SHP77 treated with DMSO at 0.1 percent for 48 hours (cell line): ENCODE measurements around the gene CELF2.
"Not testable (repeated sequence)": the region's sequence is repeated elsewhere in the genome, so short reads cannot be mapped to it uniquely, and the experiment has no call there.

Experiments used
- DNase-seq: peaks from one replicate; lab custom pipeline; 2025; lab: John Stamatoyannopoulos, UW

The CELF2 gene

DNA sequence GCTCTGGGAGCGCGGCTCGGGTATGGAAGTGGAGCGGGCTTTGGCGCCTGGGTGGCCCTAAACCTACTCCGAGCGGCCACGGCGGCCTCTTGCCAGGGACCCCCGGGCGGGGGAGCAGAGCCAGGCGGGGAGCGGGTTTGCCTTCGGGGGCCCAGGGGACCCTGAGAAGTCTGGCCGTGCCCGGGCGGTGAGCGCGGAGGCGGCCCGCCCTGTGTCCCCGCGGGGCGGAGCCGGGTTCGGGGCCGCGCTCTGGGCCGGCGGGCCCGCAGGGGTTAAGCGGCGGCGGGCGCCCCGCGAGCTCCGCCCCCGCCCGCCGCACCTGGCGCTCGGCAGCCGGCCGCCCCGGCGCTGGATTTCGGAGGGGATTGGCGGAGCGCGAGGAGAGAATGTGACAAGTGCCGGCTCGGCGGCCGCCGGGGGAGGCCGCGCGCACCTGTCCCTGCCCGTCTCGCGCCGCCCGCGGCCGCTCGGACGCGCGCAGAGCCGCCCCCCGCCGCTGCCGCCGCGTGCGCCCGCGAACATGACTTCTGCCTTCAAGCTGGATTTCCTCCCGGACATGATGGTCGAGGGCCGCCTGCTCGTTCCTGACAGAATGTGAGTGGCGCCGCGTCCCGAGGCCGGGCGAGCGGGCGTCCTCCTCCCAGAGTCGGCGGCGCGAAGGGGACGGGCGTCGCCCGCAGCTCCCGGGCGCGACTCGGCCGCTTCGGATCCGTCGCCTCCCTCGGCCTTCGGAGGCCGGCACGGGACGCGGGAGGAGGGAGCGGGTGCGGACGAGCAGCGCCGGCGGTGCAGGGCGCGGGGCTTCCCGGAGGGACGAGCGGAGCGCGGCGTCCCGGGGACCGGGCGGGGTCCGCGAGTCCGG, at the start of gene CELF2:
CELF2 (plus strand) TSS at position 303 of the 862 bp plus-strand sequence; CDS start at position 521, 218 bp downstream.
- DNase-seq, result no peak

DNA sequence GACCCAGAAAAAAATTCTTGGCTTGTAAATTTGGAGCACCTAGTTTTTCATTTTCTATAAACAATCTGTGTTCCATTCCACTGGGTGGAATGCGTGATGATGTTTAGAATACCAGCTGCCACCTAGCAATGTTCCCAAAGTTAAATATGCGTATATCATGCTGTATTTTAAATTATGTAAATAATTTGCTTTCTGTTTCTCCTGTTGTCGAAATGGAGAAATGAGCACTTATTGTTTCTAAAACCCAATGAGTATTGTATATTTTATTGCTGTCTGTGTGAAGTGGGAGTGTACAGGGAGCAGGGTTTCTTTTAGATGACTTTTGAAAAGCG, 49.4 kb upstream of the CELF2 start:
- DNase-seq, result no peak

DNA sequence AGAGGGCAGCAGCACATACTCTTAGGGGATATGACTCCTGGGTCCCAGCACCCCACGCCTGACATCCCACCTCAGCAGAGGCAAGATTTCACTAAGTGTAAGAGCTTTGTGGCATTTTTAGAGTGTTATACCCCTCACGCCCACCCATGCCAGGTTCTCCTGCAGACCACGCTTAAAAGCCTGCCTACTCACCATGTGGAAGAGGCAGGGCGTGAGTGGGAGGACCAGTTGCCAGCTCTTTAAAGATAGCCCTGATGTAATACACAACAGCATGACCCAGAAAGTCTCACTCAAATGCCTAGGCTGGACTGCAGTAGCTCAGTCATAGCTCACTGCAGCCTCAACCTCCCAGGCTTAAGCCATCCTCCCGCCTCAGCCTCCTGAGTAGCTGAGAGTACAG, 44.4 kb upstream of the CELF2 start:
- no peak for DNase-seq

DNA sequence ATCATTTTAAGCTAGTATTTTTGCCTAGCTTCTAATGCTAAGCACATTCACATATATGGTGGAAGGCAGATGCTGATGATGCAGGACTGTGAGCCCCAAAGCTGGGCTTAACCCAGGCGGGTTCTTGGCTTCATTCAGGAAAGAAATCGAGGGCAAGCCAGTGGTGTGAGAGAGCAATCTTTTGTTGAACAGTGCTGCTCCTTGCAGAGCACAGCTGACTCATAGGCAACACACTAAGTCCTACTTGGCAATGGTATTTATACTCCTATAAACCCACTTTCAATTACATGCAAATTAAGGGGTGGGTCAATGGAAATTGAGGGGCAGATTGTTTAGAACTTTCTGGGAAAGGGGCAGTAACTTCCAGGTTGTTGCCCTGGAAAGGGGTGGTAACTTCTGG, 42.0 kb upstream of the CELF2 start:
- no peak for DNase-seq

DNA sequence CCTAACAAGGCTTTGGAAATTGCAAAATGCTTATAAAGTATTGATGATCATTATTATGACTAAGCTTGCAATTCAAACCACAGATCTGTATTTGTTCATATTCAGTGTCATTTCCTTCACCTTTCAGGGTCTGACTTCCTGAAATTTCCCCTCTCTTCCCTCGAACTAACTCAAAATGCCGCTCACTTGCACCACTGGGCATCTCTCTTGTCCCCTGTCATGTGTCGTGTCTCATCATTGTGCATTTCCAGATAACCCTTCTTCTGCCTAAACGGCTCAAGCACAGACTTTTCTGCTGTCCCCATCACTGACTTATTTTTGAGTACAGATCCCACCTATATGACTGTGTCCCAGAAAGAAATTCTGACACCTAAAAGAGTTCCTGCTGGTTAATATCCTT, 41.0 kb upstream of the CELF2 start:
- no peak for DNase-seq

DNA sequence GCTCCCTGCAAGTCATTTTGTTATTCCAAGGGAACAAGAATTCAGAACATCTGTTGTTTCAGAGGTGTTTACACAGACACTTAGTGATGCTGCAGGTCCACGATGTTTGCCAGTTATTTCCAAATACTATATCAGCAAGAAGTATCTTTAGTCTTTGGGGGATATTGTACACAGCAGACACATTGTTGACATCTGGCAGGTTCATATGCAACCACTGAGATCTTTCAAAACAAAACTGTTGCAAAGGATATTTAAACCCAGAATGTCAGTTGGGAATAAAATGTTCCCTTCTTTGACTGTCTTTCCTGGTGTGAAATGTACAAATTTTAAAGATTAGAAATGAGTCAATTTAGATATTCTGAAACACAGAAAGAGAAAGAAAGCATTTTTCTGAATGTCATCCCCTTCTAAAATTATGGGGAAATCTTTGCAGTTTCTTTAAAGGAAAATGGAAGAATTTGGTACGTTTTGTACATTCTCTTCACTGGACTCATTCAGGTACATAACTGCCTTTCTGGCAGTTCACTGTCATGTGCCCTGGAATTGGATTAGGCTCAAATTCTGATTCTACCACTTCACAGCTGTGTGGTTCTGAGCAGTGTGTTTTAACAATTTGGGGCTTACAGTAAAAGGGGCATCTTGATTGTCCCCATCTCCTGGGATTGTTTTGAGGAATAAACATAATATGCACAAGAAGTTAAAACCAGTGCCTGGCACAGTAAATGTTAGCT, 40.3 kb upstream of the CELF2 start:
- no peak for DNase-seq

DNA sequence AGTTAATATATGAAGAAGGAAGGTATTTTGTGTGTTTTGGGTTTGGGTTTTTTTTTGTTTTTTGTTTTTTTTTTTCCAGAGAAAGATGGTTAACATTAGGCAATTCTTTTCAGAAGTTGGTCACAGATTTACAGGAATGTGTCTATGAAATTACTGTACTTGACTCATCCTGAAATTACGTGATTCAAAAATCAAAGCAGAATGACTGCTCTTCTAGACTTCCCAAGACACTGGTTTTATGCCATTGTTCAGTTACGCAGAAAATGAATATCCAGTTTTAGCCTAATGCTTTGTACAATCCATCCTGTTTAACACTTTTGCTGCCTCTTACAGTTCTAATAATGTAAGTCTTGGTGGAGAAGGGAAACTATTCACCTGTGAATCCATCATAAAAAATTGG, 39.7 kb upstream of the CELF2 start:
- DNase-seq, result no peak

DNA sequence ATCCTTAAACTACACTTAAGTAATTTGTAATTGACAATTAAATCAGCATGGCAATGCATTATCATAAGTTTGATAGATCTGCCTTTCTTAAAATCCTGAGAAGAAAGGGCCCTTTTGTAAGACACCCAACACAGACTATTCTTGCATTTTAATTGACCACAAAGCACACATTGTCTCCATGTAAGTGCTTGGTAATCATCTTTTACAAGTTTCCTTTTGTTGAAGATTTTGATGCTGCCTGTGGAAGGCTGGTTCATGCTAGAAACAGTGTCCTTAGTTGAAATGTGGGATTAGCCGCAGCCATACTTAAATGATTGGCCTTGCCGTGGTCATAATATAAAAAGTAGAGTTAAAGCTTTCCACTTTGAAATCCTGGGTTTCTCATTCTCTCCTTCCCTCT, 32.3 kb upstream of the CELF2 start:
- no peak for DNase-seq

DNA sequence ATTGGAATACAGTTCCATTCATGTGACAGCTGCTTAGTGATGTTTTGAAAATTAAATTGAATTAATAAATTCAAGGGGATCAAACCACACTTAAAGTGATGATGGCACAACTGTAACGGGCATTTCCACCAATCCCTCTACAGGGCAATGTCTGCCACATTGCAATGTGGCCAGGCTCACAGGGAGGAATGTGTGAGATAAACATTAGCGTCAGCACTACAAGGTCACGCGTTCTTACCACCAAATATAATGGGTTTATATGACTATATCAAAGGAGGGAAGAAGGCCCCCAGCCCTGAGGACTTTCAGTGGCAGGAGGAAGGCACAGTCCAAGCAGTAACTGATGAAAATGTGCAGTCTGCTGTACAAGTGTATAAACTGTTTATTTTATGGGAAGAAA, 31.1 kb upstream of the CELF2 start:
- no peak for DNase-seq

DNA sequence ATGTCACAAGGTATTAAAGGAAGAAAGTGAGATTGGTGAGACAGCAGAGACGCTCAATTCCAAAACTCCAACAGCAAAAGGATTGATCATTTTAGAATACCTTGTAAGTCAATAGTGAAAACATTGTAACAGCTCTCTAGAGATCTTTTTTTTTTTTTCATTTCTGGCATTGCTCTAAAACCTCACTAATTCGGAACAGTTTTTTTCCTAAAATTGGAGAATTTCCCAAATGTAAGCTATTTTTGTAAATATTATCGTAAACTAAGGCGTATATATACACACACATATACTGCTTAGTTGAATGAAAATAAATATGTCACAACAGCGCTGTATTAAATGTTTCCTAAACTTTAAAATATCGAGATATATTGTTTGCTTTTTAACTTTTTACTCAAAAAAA, 30.6 kb upstream of the CELF2 start:
- no peak for DNase-seq

DNA sequence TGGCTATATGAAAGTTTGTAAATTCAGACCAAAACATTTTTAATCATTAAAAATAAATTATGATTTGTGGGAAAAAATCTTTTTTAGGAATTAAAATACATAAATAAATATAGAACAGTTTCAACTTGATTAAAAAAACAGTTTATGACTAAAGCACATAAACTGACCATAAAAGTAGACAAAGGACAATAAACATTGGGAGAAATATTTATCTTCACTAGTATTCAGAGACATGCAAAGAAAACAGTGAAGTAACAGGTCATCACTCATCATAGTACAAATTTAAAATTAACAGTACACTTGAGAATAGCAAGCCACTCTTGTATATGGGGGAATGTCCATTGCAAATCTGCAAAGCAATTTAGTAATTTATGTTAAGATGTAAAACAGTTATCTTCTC, 28.0 kb upstream of the CELF2 start:
- no peak for DNase-seq

DNA sequence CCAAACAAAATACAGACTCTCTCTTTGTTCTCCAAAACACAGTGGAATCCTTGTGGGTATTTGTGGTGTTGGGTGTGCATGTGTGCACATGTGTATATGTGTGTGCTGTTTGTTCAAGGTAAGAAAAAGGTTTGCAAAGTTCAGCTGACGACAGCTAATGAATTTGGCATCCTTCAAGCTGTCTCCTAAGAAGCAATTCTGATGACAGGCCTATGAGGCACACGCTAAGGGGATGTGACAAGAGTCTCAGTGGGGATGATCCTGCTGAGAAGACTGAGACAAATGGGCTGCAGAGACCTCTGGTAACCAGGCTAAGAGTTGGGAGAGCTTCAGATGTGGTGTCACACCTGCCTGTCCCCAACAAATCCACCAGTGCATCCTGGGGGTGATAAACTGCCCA, 26.5 kb upstream of the CELF2 start:
- DNase-seq, result no peak

DNA sequence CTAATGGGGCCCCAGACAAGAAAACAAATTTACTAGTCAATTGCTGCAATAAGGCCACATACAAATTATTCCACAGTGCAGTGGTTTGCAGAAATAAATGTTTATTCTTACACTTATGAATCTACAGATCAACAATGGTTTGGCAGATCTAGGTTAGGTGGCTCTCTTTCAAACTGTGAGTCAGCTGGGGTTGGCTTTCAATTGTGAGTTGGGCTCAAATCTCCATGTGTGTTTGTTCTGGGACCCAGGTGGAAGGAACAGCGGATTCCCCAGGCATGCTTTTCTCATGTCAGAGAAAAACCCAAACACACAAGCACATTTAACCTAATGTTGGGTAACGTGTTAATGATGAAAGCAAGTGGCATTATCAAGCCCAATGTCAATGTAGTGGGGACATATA, 25.6 kb upstream of the CELF2 start:
- DNase-seq, result no peak

DNA sequence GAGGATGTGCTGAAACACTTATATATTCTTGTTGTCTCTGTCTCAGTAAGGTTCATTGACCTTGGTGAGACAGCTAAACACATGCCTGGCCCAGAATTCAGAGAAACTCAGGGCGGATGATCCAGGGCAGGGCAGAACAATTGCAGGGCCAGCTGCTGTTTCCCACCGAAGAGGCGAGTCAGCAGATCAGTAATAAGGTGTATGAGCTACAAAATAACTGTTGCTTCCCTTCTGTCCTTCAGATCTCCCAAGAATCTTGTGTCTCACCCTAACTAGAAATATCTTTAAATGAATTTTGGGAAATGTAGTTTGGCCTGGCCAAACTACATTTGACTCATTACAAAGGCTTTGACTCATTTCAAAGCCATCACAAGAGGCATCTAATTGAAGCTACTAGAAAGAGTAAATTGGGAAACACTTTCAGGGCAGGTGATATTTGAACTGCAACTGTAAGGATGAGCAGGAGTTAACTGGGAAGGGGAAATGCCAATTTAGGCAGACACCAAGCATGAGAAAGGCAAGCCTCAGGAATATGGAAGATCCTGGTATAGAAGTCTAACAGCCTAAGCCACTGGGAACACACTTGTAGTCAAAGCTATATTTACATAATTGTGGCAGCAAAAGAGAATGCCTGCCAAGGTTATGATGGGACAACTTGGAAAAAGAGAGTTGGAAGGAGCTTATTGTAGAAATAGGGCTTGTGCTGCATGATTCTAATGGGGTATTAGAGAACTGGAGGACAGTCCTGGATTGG, 24.5 kb upstream of the CELF2 start:
- no peak for DNase-seq

DNA sequence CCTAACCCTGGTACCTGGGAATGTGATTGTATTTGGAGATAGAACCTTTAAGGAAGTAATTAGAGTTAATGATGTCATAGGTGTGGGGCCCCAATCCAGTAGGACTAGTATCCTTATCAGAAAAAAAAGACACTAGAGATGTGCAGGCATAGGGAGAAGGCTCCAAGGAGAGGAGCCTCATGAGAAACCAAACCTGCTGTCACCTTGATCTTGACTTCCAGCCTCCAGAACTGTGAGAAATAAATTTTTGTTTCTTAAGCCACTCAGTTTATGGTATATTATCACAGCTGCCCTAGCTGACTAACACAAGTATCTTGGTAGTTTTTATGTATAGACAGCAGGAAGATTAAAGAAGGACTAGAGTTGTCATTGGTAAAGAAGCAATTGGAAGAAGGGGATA, 23.9 kb upstream of the CELF2 start:
- no peak for DNase-seq

DNA sequence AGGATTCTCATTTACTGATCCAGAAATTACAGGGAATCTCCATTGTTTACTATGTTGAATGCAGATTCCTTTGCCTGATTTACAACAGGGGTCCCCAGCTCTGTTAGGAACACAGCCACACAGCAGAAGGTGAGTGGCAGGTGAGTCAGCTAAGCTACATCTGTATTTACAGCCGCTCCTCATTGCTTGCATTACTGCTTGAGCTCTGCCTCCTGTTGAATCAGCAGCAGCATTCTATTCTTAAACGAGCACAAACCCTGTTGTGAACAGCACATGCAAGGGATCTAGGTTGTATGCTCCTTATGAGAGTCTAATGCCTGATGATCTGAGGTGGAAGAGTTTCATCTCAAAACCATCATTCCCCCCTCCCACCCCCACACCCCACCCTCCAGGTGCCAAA, 23.3 kb upstream of the CELF2 start:
- no peak for DNase-seq

DNA sequence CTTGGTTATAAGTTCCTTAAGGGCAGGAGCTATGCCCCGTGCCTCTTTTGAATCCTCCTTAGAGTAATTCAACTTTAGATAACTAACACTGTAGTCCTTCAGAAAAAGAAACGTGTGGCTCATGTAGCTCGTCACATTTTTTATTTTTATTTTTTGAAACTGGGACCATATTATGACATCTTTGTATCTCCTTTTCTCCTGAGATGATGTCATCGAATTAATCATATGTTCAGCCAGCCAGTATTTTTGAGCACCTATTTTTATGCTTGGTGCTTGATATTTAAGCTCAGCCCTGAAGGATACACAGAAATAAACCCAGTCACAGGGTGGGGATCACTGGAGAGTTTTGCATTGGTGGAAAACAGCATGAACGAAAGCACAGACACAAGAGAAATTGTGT, 22.6 kb upstream of the CELF2 start:
- DNase-seq, result no peak

DNA sequence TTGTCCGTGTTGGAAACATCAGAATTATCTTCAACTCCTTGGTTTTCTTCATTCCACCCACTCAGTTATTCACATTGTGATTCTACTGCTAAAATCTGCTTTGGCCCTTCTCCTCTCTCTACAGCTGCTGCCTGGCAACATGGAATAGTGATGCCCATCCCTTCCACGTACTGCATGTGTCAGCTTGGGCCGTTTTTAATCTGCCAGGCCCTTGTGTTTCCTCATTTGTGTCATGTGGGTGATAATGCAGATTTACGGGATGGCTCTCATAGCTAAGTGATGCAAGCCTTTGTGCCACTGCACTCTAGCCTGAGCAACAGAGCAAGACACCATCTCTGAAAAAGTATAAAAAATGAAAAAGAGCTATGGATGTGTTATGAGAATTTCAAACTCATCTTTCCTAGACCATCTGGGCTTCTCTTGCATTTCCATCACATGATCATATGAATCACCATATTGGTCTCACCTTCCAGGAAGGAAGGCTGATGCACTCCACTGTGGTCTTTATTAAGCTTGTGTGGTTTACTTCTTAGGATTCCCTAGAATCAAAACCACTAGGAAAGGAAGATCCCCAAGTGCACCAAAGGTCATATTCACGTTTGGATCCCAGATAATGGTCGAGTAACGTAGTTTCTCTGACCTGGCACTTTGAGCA, 20.6 kb upstream of the CELF2 start:
- DNase-seq, result no peak

DNA sequence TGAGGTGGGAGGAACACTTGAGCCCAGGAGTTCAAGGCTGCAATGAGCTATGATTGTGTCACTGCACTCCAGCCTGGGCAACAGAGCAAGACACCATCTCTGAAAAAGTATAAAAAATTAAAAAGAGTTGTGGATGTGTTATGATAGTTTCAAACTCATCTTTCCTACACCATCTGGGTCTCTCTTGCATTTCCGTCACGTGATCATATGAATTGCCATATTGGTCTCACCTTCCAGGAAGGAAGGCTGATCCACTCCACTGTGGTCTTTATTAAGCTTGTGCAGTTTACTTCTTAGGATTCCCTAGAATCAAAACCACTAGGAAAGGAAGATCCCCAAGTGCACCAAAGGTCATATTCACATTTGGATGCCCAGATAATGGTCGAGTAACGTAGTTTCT, 18.2 kb upstream of the CELF2 start:
- DNase-seq, result not testable (repeated sequence)

DNA sequence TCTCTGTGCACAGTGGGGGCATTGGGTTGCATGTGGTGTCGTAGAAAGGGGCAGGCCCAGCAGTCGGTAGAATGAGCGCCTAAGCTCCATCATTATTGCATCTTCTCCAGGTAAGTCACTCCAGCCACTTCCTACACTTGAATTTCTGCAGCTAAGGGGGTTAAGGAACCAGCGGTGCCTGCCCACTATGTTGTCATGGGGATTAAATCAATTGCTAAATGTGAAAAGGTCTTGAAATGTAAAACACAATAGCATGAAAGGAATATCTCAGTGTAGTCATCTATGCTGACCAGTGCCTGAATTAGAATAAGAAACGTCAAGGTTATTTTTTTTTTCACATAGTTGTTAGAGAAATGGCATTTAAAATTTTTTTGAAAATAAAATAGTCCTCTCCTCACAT, 15.2 kb upstream of the CELF2 start:
- no peak for DNase-seq

DNA sequence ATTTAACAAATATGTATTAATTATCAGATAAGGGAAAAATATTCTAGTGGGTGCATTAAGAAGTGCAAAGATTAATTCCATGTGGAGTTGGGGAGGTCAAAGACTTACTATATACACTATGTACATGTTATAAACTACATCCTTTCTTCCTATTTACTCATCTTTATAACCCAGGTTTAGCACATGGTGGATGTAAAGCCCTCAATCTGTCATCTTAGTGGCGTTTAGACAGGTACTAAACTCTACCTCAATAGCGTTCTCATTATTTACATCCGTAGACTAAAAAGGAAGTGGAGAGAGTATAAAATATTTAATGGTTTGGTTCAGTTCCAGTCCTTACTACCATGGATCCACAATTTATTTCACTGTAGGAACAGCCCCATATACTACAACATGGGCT, 14.8 kb upstream of the CELF2 start:
- DNase-seq, result no peak

DNA sequence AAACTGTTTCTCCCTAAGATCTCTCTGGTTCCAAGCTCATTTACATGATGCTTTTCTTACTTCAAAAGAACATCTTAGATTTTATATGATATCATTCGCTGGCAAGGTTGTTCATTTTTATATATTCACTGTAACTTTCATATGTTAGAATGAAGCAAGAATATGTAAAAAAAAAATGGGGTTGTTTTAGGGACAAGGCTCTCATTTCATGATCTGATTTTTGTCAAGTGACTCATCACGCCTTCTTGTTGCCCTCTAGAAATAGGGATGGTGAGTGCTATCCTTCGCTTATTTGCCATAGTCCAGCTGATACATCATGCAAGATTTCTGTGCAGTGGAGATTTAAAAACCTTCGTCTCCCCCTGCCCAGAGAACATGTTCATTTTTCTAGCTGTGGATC, 14.0 kb upstream of the CELF2 start:
- DNase-seq, result no peak
